Endothelial cell of umbilical vein (primary cell): Measurements from ENCODE around the gene GANC.

ENCODE experiments used
- EZH2 ChIP-seq: IDR thresholded peaks from 2 replicates; pipeline ENCODE4 v1.6.1; 2012; ENCODE audit warnings: borderline replicate concordance, low read depth, mild to moderate bottlenecking, moderate library complexity, low read length, inconsistent platforms; ENCODE audit not compliant: severe bottlenecking
- FOS ChIP-seq: IDR thresholded peaks from 2 replicates; pipeline ENCODE4 v1.6.1; 2011; ENCODE audit warnings: mild to moderate bottlenecking, low read length, moderate library complexity, borderline replicate concordance; ENCODE audit not compliant: insufficient read depth
- JUN ChIP-seq: IDR thresholded peaks from 2 replicates; pipeline ENCODE4 v1.6.1; 2011; ENCODE audit warnings: borderline replicate concordance, low read depth; ENCODE audit not compliant: insufficient read length, insufficient read depth
- MYC ChIP-seq: IDR thresholded peaks from one replicate; pipeline ENCODE4 v1.6.1; 2011; ENCODE audit warnings: mild to moderate bottlenecking, low read depth, low read length
- POLR2A ChIP-seq: IDR thresholded peaks from 2 replicates; pipeline ENCODE4 v1.6.1; 2012; ENCODE audit warnings: low read depth, mild to moderate bottlenecking, control low read depth, low read length
- POLR2AphosphoS5 ChIP-seq: IDR thresholded peaks from 2 replicates; pipeline ENCODE4 v1.6.1; 2012; ENCODE audit warnings: low read depth, mild to moderate bottlenecking, control low read depth, low read length, moderate library complexity; ENCODE audit not compliant: insufficient read depth
- TF ChIP-seq, protein P1 (sequence below), 2 donors: IDR thresholded peaks; 1 replicate in 1 of 2; 2 replicates in 1 of 2; pipeline ENCODE4 v1.5.1; 2011; ENCODE audit warnings: low read length in 2 of 2, mild to moderate bottlenecking in 2 of 2, moderate library complexity in 2 of 2, control low read depth in 1 of 2, inconsistent platforms in 1 of 2, low read depth in 1 of 2; ENCODE audit not compliant: insufficient read depth in 1 of 2; ENCODE audit errors: extremely low read depth in 1 of 2
- TF ChIP-seq, protein P2 (sequence below): IDR thresholded peaks from 2 replicates; pipeline ENCODE4 v1.6.1; 2011; ENCODE audit not compliant: insufficient read depth, insufficient read length

DNA sequence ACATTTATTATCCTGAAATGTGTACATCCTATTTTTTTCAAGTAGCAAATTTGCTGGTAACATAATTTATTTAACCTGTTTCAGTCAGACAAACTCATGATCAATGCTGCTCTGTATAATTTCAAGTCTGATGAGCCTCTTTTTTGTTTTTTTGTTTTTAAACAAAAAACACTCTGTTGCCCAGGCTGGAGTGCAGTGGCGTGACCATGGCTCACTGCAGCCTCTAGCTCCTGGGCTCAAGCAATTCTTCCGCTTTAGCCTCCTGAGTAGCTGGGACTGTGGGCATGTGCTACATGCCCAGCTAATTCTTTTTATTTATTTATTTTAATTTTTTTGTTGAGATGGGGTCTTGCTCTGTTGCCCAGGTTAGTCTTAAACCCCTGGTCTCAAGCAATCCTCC, 46.2 kb downstream of the GANC start:
- TF ChIP-seq EZH2 (no peak), POLR2A (no peak), POLR2AphosphoS5 (no peak), JUN (no peak), FOS (no peak), MYC (no peak)
- TF ChIP-seq, protein P1, sequence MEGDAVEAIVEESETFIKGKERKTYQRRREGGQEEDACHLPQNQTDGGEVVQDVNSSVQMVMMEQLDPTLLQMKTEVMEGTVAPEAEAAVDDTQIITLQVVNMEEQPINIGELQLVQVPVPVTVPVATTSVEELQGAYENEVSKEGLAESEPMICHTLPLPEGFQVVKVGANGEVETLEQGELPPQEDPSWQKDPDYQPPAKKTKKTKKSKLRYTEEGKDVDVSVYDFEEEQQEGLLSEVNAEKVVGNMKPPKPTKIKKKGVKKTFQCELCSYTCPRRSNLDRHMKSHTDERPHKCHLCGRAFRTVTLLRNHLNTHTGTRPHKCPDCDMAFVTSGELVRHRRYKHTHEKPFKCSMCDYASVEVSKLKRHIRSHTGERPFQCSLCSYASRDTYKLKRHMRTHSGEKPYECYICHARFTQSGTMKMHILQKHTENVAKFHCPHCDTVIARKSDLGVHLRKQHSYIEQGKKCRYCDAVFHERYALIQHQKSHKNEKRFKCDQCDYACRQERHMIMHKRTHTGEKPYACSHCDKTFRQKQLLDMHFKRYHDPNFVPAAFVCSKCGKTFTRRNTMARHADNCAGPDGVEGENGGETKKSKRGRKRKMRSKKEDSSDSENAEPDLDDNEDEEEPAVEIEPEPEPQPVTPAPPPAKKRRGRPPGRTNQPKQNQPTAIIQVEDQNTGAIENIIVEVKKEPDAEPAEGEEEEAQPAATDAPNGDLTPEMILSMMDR (IDR thresholded peaks at IDR 0.05; ENCODE audit: extremely low read depth in 1 of 2, insufficient read depth in 1 of 2, low read depth in 1 of 2, low read length in 2 of 2): no peak
- TF ChIP-seq, protein P2, sequence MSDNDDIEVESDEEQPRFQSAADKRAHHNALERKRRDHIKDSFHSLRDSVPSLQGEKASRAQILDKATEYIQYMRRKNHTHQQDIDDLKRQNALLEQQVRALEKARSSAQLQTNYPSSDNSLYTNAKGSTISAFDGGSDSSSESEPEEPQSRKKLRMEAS: no peak
